ACHN (cell line): ENCODE results near the gene TCF4.

Experiments
- DNase-seq: peaks from one replicate; pipeline ENCODE4 v3.0.0-alpha.2; 2015
- in situ Hi-C: cut with HindIII; loops from 2 replicates; pipeline ENCODE4 v1.10.0; 2017; ENCODE audit warnings: low sequenced_read_pairs, low pct_ligation_motif_present, low pct_unique_long_range_greater_than_20kb

The TCF4 gene

DNA sequence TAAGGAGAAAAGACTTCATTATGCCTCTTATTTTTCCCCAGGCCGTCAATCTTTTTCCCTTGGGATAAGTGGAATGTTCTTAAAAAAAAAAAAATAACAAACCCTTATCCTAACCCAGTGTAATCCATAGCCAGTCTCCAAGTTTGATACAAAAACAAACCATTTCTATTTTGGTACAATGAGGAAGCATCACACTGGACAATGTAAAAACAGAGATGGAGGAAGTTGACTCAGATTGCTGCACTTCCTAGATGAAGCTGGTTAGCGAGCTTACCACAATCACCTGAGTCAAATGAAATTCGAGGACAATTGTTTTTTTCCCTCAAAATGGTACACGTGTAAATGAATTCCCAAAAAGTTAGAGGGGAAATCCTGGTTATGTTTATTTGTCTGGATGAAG is 259.7 kb downstream of the TCF4 start:
- in situ Hi-C loops = no loop called here
- no peak for DNase-seq

DNA sequence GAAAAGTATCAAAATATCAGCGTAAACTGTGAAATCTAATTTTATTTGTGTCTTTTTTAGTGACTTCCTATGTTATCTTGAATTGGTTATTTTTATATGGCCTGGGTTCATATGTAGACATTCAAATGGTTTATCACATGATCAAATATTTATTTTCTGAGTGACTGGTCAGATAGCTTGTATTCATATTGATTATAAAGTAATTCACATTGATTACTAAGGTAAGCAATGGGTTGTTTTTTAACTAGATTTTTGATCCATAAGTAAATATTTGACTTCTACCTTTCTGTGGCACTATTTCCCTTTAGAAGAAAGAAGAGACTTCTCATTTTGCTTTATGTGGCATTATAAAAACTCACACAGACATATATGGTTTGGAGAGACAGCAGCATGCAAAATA is 260.5 kb downstream of the TCF4 start:
- in situ Hi-C loops = no loop called here
- no peak for DNase-seq

DNA sequence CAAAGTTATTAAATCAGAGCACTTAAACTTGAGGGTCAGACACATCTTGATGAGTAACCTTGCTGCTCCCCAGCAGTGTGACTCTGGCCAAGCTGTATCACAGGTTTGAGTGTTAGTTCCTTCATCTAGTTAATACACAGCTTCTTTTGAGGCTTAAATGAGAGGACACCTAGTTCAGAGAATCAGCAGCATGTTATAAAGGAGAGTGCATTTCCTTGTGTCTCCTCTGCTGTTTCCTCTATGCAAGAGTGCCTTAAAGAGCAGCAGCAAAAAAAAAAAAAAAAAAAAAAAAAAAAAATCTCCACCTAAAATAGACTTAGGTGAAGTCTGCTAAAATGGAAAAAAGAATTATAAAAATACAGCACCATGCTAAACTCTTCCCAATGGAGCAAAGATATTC is 261.9 kb downstream of the TCF4 start:
- DNase-seq = no peak
- in situ Hi-C loops = no loop called here

DNA sequence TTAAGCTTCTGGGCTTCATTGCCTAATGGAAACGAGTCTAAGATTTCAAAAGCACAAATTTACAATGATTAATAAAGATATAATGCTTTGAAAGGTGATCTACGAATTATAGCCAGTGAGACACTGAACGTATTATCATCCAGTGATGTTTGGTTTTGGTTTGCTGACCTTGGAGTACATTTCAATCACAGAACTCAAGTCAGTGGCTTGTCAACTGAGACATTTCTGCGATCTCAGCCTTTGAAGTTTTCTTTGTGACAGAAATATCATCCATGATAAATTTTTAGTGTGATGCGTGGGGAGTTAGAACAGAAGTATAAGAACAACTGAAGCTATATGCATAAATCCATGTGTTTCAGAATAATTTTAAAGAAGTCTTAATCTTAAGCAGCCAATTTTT is 263.8 kb downstream of the TCF4 start:
- DNase-seq = no peak
- in situ Hi-C loops = no loop called here

DNA sequence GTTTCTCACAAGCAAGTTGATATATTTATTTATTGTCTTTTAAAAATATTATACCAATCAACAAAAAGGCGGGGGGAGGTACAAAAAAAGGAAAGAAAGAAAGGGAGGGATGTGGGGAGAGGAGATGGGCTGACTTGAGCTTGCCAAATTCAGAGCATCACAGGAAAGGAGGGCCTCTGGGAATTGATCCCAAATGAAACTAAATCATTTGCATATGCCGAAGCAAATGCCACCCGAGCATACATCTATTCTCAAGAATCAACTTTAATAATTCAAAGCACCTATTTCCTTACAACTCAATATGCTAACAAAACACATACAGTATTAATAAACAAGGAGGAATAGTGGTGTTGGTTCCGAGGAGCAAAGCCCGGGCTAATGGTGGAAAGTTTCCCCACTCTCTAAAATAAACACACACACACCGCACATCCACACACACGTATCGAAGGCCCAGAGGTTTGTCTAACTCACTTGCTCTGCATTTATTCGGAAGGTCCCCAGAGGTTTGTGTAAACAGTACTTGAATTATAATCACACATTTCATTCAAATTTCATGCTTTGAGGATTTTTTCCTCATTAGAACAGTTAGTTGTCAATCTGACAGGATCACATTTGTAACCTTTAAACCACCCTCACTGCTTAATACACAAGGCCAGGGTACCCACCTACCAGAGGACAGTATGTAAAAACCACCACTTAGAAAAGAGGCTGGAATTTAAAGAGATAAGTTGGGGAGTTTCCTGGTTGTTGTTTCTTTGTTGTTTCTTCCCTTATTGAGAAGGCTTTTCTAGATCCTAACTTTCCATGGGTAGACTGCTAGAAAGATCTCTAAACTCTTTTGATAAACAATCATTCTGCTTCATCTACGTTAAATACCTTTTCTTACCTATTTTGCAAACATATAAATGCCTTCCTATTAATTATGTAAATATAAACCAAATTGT is 264.7 kb downstream of the TCF4 start:
- no peak for DNase-seq
- in situ Hi-C loops = no loop called here

DNA sequence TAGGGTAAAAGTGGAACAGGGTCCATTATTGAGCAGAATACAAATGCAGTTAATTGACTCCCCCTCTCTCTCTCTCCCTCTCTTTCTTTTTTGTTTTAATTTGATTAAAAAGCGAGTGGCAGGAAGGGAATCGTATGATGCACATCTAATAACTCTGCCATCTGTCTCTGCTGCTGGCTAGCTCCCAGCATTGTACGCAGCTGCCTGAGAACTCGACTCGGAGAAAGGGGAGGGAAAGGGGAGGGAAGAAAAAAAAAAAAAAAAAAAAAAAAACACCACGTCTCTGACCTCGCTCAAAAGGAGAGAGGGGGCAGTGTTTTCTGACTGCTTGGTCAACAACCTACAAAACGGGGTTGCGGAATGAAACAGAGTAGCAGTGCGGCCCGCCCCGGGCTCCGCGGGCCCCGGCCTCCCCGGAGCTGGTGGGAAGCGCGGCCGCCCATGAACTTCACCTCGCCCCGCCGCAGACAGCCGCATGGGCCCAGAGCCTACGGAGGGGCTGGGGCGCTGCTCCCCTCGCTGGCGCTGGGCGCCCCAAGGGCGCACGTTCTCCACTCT is 265.7 kb downstream of the TCF4 start:
- DNase-seq = peak; percentile 86
- in situ Hi-C loops = no loop called here

DNA sequence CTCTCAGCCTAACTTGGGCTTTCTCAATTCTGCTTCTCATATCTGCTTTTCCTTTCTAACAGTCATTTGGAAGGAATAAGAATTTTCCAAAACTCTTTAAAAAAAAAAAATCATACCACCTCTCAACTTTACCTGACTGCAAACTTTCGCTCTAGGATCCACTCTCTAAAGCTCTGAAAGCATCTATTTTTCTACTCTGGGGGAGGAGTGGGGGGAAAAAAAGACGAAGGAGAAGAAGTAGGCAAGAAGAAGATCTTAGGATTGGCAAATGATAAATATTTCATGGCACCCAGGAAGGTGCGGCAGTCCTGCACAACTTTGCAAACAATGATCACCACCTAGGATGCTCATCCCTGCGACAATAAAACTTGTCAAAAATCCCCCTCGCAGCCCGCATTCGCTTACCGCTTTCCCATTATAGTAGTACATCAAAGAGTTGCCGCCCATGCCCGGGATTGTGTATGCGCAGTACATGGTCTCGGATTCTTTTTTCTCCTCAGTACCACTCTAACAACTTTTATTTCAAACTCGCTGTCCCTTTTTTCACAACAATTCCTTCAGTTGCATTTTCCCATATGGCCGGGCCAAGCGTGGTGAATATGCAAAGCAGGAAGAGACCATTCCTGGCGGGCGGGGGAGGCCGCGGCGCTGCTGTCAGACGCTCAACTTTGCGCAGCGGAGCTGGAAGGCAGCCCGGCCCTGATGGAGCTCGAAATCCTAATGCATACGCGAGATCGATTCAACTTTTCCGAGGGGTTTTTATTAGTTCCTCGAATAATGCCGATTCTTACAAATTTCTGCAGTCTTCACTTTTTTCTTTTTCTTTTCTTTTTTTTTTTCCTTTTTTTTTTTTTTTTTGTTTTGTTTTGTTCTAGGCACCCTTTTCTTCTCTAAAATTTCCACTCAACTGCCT is 266.5 kb downstream of the TCF4 start:
- peak; percentile 82 for DNase-seq
- in situ Hi-C loops = no loop called here

DNA sequence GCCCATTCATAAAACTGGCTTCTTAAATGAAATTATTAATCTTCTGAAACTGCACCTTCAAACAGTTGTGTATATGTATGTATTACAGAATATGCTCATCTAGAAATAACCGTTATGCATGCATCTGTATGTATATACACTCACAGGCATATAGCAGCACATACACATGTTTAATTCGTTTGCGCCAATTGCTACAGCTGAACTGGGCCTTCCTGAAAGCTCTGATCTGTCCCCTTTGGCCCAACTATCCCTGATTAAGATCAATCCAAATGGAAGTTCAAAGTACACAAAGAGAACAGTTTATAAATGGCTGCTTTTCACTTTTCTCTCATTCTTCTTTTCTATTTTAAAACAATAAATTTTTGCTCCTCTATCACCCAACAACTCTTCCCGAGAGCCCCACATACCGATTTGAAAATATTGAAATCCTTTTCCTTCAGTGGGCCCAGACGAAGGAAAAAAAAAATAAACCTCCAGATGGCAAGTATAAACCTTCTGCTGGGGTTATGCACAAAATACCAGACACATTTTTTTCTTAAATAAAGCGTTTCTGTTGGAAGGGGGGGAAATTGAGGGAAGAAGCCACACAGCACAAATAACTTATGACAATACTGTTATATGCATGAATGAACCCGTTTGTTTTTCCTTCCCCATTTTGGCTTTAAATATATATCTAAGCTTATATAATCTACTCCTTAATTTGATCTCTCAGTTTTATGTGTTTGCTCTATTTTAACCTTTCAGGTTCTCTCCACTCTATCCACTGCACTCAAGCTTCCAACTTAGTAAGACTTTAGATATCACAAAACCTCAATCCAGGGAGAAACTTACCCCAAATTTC is 267.3 kb downstream of the TCF4 start:
- no peak for DNase-seq
- in situ Hi-C loops = no loop called here

DNA sequence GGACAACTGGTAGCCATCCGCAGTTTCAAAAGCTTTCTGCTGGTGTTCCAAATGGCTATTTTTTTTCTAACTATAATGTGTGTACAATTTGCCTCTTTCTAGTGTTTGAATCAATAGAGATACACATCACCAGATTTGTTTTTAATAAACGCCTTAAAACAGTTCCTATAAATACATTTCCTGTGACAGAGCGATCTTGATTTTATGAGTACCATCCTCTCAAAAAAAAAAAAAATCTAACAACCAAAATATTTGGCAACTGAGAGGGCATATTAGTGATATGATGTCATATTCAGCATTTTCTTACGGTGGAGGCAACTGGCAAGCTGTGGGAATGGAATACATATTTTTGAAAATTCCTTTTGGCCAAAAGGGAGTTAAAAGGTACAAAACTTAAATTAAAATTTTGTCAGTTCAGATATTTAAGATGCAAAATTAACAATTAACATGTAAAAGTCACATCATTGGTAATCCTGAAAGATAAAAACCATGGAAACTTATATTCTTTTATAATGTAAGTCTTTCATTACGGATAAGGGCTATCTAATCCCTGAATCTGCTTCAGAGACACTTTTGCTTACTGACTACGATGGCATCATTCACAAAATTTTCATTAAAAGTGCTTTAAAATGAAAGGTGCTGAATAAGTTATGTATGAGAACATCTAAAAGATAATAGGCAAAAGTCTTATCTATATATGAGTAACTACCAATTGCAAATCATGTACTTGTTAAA is 268.4 kb downstream of the TCF4 start:
- DNase-seq = no peak
- in situ Hi-C loops = no loop called here

DNA sequence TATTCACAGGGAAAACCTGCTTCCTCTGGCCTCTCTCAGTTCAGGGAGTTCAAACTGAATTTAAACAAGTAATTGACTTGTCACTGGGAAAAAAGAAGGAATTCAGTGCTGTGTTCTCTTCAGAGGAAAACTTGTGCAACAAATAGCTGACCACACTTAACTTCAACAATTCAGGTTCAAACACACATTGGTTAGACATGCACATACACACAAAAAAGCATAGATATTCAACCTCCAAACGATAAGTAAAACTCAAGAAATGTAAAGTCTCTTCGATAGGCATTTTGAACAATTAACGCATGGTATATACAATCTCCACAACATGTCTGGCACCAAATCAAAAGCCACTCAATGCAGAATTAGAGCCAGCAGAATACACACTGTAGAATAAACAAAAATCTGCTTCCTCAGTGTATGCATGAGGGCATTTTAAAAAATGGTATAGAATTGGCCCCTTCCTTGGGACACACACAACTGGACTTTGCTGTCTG is 269.0 kb downstream of the TCF4 start:
- in situ Hi-C loops = no loop called here
- DNase-seq = no peak

DNA sequence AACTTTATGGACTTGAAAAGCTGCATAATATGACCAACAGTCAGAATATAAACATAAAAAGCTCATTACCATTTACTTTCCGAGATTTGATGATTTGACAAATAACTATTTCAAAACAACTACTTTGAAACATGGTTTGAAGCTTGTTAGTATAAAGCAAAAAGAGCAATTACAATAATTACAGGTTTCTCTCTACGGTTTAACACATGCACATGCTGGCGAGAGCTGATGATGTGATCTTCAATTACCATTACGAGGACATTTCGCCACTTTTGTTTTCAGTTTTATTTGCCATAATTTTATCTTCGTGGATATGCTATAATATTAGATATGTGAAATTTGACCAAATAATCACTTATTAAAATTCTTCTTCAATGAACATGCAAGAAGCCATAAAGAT is 270.1 kb downstream of the TCF4 start:
- DNase-seq = no peak
- in situ Hi-C loops = no loop called here

DNA sequence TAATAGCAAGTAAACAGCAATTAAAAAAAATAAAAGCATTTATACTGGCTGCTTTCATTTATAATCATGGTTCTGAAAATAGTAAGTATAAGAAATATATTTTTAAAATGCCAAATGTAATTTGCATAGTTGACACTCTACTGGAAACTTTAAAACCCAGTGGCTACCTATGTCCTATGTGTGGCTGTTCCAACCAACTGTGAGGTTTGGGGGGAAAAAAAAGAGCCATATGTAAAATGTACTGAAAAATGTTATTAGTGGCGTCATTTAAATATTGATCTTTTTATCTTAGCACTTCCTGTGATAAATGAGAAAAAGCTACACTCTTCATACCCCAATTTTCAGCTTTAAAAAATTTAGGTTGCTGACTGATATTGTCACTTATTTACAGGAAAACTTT is 270.7 kb downstream of the TCF4 start:
- no peak for DNase-seq
- in situ Hi-C loops = no loop called here

DNA sequence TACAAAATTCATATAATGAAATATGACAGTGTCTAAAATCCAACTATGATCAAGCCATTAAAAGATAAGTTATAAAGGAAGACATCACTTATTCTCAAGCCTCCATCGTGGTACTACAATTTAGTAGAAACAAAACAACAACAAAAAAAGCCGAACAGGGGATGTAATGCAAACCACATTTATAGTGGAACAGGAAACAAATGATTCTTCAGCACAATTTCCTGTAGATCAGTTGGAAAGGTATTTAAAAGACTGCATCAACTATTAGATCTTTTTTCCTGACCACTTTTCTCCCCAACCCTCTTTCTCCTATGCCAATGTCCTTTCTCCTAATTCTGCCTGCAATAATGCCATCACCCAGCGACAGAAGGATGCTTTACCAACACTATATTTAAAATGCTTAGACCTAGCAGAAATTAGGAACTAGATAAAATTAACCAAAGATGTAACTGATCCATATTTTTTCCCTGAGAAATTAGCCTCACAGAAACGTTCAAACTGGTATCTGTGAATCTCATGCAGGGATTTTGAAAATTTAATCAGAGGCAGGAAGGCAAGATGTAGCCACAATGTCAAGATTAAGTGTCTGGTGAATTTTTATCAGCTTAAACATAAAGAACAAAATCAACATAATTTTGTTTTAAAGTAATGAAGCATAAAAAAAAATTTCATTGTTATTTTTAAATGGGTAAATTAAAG is 271.4 kb downstream of the TCF4 start:
- no peak for DNase-seq
- in situ Hi-C loops = no loop called here

DNA sequence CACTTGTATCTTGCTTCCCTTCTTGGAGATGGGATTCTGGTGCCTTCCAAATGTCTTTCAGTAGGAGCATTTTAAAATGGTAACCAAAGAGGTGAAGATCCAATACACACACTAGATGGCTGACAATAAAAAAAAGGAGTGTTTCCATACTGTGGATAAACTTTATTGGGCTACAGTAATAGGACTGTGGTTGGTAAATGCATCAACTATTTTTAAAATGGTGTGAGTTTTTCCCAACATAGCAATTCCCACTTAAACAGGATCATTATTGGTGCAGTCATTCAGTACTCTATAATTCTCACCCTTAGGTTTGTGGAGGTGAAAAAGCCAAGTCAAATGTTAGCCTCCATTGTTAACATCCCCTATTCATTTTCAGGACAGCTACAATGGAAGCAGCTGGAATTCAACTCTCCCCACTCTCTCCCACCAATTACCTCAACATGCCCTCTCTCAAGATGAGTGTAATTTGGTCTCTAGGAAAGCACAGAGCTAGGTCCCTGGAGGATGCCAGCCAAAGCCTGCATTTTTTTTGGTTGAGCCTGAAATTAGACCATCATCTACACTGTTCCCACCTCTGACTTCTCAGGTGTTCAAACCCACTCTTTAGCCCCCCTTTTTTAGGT is 273.3 kb downstream of the TCF4 start:
- DNase-seq = no peak
- in situ Hi-C loops = no loop called here

DNA sequence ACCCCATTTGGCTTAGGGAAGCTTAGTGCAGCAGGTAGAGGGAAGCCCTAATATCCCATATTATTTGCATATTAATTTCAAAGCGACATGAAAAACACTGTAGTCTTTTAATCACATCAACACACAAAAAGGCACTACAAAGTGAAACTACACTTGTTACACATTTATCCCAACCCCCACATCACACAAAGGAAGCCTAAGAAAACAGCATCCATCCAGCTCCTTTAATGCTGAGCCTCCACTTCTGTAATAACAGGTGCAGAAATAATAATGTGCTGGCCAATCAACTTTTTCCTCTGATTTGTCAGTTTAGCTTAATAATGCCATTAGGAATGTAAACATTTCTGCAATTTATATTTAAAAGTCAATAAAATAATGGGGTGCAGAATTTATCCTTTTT is 274.0 kb downstream of the TCF4 start:
- in situ Hi-C loops = no loop called here
- DNase-seq = no peak

DNA sequence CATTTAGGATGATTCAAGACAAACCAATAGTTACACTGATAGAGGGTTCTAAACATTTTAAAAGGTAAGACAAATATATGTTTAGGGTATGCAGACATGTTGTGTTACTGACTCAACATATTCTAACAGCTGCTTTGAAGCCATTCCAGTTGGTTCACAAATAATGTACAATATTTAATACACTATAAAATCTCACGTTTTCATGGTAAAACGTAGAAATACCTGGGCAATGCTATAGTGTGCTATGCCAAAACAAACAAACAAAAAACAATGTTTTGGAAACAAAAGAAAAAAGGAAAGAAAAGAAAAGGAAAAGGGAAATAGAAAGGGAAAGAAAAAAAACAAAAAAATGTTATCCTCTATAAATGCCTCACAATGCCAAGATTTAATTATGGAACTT is 277.1 kb downstream of the TCF4 start:
- DNase-seq = no peak
- in situ Hi-C loops = no loop called here
